HG02588 (cell line): Measurements from ENCODE around the gene GAS2L1.

Source experiments
- ATAC-seq: cut with Tn5 transposase; IDR thresholded peaks from one replicate; pipeline ENCODE4 v1.9.1; 2021; ENCODE audit warnings: mild to moderate bottlenecking, moderate library complexity; ENCODE audit not compliant: unreplicated experiment

GAS2L1 gene

DNA sequence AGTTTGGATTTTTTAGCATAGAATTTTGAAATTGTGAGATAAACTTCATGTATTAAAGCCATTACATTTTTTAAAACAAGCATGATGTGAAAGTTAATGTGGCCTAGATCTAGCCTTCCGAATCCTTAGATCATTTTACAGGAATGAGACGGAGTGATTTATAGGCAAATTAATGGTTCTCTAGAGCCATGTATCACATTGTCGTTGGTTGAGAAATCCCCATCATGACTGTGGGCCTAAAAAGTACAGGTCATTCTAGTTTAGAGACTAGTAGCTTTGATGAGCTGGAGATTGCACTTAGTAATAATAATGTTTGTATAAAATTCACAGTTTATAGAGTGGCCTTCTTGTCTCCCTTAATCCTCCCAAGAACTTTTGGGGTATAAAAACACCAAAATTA lies 31.3 kb upstream of the GAS2L1 start:
- ATAC-seq = no peak

DNA sequence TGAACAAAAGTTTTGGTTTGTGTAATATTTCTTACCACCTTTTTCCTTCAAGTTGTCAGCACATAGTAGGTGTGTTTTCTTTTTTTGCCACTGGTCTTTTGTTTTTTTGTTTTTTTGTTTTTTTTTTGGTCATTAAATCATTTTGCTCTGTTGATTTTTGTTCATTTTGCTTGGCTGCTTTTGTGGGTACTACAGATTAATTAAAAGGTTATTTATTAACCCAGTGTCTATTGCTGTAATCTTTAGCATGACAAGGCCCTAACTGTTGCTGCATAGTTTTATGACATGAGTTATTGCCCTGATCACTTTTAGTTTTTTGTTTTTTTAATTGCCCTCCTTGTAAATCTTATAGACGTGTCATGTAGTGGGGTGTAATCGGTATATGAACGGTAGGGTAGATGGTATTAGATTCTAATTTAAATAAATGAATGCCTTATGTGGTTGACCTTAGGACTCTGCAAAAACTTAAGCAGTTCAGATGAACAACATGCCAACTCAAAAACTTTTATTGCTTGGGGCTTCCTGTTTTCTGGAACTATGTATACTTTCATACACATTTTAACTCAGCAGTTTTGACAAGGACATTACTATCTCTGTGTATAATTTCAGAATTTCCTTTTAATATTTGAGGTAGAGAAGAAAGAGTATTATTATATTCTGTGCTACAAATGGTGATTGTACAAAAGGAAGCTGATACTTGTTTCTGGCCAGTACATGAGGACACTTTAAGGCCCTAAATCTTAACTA lies 30.5 kb upstream of the GAS2L1 start:
- no peak for ATAC-seq

- ATAC-seq = no peak
Observed at GRCh38 chr22:29277927-29278326, 28.5 kb upstream of the GAS2L1 start.

DNA sequence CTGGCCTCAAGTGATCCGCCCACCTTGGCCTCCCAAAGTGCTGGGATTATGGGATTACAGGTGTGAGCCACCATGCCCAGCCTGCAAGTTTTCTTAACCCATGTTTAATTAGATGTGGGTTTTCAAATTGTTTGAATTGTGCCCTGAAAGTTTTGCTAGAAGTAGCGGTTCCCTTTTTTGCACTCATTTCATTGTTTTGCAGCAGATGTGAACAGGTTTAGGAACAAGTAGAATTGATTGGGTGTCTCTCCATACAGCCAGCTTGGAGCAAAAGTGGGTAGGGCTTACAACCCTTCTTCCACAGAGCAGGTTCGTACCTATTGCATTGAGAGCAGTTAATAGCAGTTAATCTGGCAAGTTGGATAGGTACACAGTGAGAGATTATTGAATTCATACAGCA lies 22.3 kb upstream of the GAS2L1 start:
- no peak for ATAC-seq

DNA sequence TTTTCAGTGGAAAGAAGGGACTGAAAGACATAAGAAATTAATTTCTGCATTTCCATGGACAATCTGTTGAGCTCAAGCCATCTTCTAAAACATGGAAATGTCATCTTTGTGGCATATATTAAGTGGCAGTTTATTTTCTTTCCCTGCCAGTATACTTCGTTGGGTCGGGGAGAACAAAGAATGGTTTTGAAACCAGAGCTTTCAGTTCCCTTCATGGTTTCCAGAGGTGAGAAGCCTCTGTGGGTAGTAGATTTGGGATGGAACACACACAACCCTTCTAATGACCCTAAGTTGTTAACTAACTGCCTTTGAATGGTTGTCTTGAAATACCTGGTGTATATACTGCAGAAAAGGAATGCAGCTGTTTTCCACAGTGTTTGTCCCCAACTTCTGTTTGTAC lies 17.6 kb upstream of the GAS2L1 start:
- no peak for ATAC-seq

DNA sequence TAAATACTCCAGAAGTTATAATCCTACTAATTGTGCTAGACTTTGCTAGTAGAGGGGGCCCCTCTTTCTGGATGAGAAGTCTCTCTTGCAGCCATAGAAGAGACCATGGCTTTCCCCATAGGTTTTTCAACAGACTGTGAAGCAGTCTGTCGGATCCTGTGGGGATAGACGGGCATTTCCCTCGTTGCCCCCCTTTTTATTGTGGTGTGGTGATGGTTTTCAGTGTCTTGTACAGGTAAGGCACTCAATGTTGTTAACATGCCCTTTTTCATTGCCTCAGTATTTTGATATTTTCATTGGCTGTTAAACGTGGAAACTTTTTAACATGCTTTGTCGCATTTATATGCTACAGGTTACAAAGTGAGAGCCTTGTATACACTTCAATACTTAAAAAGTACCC lies 16.4 kb upstream of the GAS2L1 start:
- ATAC-seq = no peak

- no peak for ATAC-seq
Observed at GRCh38 chr22:29291215-29291614, 15.2 kb upstream of the GAS2L1 start.

DNA sequence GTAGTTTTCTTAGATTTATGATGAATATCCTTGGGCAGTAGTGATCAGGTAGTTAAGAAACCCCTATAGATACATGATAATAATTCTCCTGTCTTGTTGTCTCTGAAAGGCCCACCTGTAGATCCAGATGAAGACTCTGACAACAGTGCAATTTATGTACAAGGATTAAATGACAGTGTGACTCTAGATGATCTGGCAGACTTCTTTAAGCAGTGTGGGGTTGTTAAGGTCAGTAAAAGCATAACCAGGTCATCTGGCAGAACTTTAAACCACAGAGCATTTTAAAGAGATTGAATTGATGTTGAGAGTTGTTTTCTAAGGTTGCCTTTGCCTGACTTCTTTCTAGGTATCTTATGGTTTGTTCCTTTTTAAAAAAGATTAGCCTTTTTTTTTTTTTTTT lies 14.1 kb upstream of the GAS2L1 start:
- ATAC-seq = no peak

DNA sequence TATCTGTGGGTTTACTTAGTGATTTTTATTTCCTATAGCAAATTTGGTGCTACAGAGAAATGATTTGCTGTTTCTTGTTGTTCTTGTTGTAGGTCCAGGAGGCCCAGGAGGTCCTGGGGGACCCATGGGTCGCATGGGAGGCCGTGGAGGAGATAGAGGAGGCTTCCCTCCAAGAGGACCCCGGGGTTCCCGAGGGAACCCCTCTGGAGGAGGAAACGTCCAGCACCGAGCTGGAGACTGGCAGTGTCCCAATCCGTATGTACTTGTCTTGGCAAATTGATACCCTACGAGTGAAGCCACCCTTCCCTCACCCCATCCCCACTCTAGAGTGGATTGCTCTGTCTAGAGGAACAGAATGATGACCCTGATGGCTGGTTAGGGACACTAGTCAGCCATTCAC lies 7.8 kb upstream of the GAS2L1 start:
- no peak for ATAC-seq

DNA sequence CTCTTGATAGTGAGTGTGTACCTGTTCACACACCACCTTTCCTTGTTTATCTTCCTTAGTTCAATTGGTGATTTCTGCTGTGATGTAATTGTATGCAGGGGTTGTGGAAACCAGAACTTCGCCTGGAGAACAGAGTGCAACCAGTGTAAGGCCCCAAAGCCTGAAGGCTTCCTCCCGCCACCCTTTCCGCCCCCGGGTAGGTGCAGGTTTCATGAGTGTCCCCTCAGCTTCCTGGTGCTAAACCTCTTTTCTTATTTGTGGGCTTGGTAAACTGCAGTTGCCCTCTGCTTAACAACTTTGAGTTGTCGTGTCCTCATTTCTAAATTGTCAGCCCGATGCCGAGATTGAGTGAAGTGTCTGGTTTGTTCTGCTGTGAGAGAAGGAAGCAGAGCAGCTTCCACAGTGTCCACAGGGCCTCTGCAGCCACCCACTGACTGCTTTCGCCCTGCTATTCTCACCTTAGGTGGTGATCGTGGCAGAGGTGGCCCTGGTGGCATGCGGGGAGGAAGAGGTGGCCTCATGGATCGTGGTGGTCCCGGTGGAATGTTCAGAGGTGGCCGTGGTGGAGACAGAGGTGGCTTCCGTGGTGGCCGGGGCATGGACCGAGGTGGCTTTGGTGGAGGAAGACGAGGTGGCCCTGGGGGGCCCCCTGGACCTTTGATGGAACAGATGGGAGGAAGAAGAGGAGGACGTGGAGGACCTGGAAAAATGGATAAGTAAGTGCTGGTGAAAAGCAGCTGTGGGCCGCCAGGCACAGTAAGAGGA lies 7.1 kb upstream of the GAS2L1 start:
- ATAC-seq = no peak

DNA sequence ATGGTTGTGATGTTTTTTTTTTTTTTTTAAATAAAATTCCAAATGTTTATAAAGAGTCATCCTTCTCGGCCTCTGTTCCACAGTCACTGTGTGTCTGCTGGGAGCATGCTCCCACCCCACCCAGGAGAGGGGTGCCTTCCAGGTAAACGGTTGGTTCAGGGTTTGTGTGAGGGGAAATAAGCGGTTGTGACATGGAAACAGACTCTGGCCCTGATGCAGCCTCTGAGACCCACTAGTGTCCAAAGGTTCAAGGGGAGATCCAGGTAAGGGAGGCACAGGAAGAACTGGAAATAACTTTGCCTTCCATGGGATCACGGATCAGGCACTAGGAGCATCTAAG lies 6.0 kb upstream of the GAS2L1 start:
- no peak for ATAC-seq

DNA sequence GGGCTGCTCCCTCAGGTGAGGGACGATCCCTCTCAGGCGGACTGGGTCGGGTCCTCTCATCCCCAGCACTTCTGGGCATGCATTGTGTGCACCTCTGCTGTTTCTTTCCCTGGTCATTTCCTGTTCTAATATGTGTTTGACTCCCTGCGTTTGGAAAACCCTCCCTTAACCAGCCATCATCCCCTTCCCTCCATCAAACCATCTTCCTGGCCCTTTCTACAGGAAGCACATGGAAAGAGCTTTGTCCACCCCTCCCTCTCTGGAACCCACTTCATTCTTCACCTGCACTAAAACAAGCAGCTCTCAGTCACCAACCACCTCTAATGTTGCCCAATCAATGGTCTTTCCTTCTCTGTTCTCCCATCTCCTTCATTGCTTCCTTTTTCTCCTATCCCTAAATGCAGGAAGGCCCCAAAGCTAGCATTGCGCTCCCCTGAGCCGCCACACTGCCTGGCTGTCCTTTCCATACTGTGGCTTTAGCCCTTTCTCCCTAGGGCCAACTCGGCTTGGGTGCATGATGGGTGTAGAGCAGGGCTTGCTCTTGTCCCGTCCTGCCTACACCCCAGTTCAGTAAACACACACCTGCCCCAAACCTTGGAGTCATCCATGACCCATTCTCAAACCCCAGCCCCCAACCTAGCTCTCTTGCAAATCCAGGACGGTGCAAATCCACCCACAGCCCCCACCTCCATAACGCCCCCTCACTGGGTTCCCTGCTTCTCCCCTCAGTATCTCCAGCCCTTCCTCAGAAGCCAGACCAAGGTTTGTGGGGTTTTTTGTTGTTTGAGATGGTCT lies 5.4 kb upstream of the GAS2L1 start:
- ATAC-seq = no peak

DNA sequence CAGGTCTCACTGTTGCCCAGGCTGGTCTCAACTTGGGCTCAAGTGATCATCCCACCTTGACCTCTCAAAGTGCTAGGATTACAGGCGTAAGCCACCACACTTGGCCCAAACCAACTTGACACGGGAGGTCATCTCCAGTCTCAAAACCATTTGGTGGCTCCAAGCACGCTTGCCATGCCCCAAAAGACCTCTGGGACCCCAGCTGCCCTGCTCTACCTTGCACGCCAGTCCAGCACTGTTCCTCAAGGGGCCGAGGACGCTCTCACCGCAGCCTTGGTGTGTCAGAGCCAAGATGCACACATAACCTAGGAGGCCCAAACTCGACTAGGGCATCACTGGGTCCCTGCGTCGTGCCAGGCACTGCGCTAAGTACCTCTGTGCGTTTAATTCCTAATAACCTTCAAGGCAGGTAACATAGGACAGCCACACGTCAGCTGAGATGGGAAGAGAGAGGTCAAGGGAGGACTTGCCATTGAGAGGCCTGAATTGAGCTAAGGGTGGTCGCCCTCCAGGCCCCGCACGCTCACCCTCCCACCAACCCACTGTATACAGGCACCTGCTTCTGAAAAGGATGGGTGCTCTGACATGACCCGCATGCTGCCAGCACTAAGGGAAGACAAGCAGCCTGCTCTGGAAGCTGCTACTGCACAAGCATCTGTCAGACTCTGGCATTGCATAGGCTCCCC lies 4.6 kb upstream of the GAS2L1 start:
- no peak for ATAC-seq

GRCh38 chr22:29302402-29302680 lies 4.1 kb upstream of the GAS2L1 start:
- ATAC-seq = no peak

DNA sequence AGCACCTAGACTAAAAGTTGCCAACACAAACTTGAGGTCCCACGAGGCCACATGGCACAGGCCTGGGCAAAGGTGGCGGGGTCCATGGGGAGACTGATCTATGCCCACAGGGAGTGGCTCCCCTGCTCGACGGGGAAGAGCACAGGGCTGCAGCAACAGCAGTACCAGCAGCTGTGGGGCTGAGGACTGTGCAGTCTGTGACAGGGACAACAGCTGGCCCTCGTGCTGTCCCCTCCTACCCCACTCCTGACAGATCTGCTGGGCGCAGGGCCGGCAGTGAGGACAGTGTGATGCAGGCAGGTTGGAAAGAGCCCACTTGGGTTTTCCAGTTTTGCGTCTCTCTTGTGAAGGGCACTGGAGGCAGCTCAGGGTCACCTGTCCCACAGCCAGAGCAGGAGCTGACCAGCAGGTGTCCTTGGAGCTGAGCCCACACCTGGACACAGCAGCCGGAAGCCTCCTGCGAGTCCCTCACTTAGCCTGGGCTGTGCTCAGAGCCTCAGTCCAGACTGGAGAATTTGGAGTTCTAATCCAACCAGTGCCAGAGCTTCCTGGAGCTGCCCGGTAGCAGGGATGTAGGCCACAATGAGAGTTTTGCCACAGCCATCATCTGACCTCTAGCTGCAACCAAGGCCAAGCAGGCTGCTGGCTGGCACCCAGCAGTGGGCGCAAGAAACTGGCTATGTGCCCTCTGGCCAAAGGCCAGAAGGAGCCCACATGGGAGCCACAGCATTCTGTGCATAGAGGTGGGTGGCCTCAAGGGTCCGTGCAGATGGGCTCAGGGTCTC lies 3.6 kb upstream of the GAS2L1 start:
- ATAC-seq = no peak

- no peak for ATAC-seq
Observed at GRCh38 chr22:29305836-29306174, 645 bp upstream of the GAS2L1 start.

GRCh38 chr22:29306835-29307595 lies 565 bp downstream of the GAS2L1 start:
- no peak for ATAC-seq

GRCh38 chr22:29307596-29308147 lies 1.2 kb downstream of the GAS2L1 start:
- no peak for ATAC-seq

- no peak for ATAC-seq
Observed at GRCh38 chr22:29308148-29308790, 1.8 kb downstream of the GAS2L1 start.
